ENCODE measurements around the gene DUS2. TPM values are rescaled to one million over a fixed set of nuclear protein-coding genes. Genes with fewer than 3 reads are reported as not detected.
"Not testable (repeated sequence)": the region's sequence is repeated elsewhere in the genome, so short reads cannot be mapped to it uniquely, and the experiment has no call there.

DUS2 gene
- total RNA-seq, 1 experiment from 2014 or later = 12.1 TPM

GRCh38 chr16:67995423-67995822, 27.7 kb upstream of the DUS2 start:
- H3K4me3 ChIP-seq (ENCODE audit: low read depth in 2 of 2, low read length in 2 of 2) = no peak overlapping the region
- no peaks in the 10 kb centered on the region for H3K27me3 ChIP-seq (ENCODE audit: control insufficient read depth, insufficient read depth, low read length)
- no peak for ATAC-seq
- no TSS peak for BruUV-seq (replicated peaks)
- DNase-seq (ENCODE audit: low read depth, low spot score) = no peak
- H3K9me3 ChIP-seq (ENCODE audit: control insufficient read depth, insufficient read depth, low read depth, low read length) = no peaks in the 10 kb centered on the region
- in situ Hi-C loops (cut with HindIII; ENCODE audit: low pct_unique_long_range_greater_than_20kb, low sequenced_read_pairs) = no loop called here
- no peak overlapping the region for H3K27ac ChIP-seq (ENCODE audit: low read length)
- CTCF ChIA-PET = interaction anchor here (1.0 kb wide), 1 partner anchor 21 kb away, joined by 4 read pairs; no protein-coding TSS in a partner anchor
- no peaks in the 10 kb centered on the region for H3K36me3 ChIP-seq (ENCODE audit: control insufficient read depth, insufficient read depth, low read length)
- peaks cover 4% of the 10 kb centered on the region; the same call in 1 of the 2 replicates for H3K4me1 ChIP-seq (ENCODE audit: control insufficient read depth, insufficient read depth, low read length)
- no peak for TF ChIP-seq SIN3A (IDR thresholded peaks at IDR 0.05; ENCODE audit: borderline replicate concordance, insufficient read depth, low read depth, low read length)
- no peak for TF ChIP-seq CTCF (IDR thresholded peaks at IDR 0.05)
- POLR2A ChIA-PET = no interaction called here
- intact Hi-C loops (cut with micrococcal nuclease; ENCODE audit: unreplicated experiment) = no loop called here

GRCh38 chr16:67996666-67997065, 26.4 kb upstream of the DUS2 start:
- ATAC-seq = no peak
- CTCF ChIA-PET = no interaction called here

GRCh38 chr16:67998231-67998778, 24.8 kb upstream of the DUS2 start:
- H3K27ac ChIP-seq (ENCODE audit: low read length); DNase-seq (ENCODE audit: low read depth, low spot score); ATAC-seq; intact Hi-C loops (cut with micrococcal nuclease; ENCODE audit: unreplicated experiment); H3K27me3 ChIP-seq (ENCODE audit: control insufficient read depth, insufficient read depth, low read length); BruUV-seq (replicated peaks); in situ Hi-C loops (cut with HindIII; ENCODE audit: low pct_unique_long_range_greater_than_20kb, low sequenced_read_pairs); H3K36me3 ChIP-seq (ENCODE audit: control insufficient read depth, insufficient read depth, low read length); POLR2A ChIA-PET; H3K4me1 ChIP-seq (ENCODE audit: control insufficient read depth, insufficient read depth, low read length); H3K9me3 ChIP-seq (ENCODE audit: control insufficient read depth, insufficient read depth, low read depth, low read length); H3K4me3 ChIP-seq (ENCODE audit: low read depth in 2 of 2, low read length in 2 of 2): not testable (repeated sequence)
- CTCF ChIA-PET = interaction anchor here (0.5 to 0.6 kb wide), 2 partner anchors 21 to 39 kb away, joined by 3 read pairs; no protein-coding TSS in a partner anchor

More at GRCh38 chr16:67996666-67997065, 26.4 kb upstream of the DUS2 start:
- intact Hi-C loops (cut with micrococcal nuclease; ENCODE audit: unreplicated experiment) (no loop called here), in situ Hi-C loops (cut with HindIII; ENCODE audit: low pct_unique_long_range_greater_than_20kb, low sequenced_read_pairs) (no loop called here)
- Histone ChIP-seq H3K27me3 (ENCODE audit: control insufficient read depth, insufficient read depth, low read length) (no peaks in the 10 kb centered on the region), H3K27ac (ENCODE audit: low read length) (no peak overlapping the region), H3K4me3 (ENCODE audit: low read depth in 2 of 2, low read length in 2 of 2) (no peak overlapping the region), H3K4me1 (ENCODE audit: control insufficient read depth, insufficient read depth, low read length) (peaks cover 4% of the 10 kb centered on the region; the same call in 1 of the 2 replicates), H3K9me3 (ENCODE audit: control insufficient read depth, insufficient read depth, low read depth, low read length) (no peaks in the 10 kb centered on the region), H3K36me3 (ENCODE audit: control insufficient read depth, insufficient read depth, low read length) (no peaks in the 10 kb centered on the region)
- no TSS peak for BruUV-seq (replicated peaks)
- POLR2A ChIA-PET = interaction anchor here (0.7 kb wide), 1 partner anchor 550 kb away, joined by 7 read pairs; no protein-coding TSS in a partner anchor
- TF ChIP-seq CTCF (IDR thresholded peaks at IDR 0.05) (no peak), REST (IDR thresholded peaks at IDR 0.05; ENCODE audit: insufficient read depth in 1 of 2, low read depth in 2 of 2, low read length in 1 of 2) (no peak), TCF7L2 (IDR thresholded peaks at IDR 0.05; ENCODE audit: low read depth, low read length) (no peak)
- no peak for DNase-seq (ENCODE audit: low read depth, low spot score)

GRCh38 chr16:67998779-67999688, 24.1 kb upstream of the DUS2 start, which contains the start of gene DPEP2:
Gene DPEP2 (minus strand): TSS chr16:67999484. CDS start chr16:67993212, 6,272 bp downstream.
- BruUV-seq (replicated peaks); H3K4me1 ChIP-seq (ENCODE audit: control insufficient read depth, insufficient read depth, low read length); intact Hi-C loops (cut with micrococcal nuclease; ENCODE audit: unreplicated experiment); H3K4me3 ChIP-seq (ENCODE audit: low read depth in 2 of 2, low read length in 2 of 2); CTCF ChIA-PET; H3K27ac ChIP-seq (ENCODE audit: low read length); POLR2A ChIA-PET; ATAC-seq; in situ Hi-C loops (cut with HindIII; ENCODE audit: low pct_unique_long_range_greater_than_20kb, low sequenced_read_pairs); H3K9me3 ChIP-seq (ENCODE audit: control insufficient read depth, insufficient read depth, low read depth, low read length); H3K36me3 ChIP-seq (ENCODE audit: control insufficient read depth, insufficient read depth, low read length); DNase-seq (ENCODE audit: low read depth, low spot score); H3K27me3 ChIP-seq (ENCODE audit: control insufficient read depth, insufficient read depth, low read length): not testable (repeated sequence)

Measured in Panc1 (cell line).